ENCODE results near the gene TRIOBP.
"Not testable (repeated sequence)": the region's sequence is repeated elsewhere in the genome, so short reads cannot be mapped to it uniquely, and the experiment has no call there.

Gene TRIOBP

DNA sequence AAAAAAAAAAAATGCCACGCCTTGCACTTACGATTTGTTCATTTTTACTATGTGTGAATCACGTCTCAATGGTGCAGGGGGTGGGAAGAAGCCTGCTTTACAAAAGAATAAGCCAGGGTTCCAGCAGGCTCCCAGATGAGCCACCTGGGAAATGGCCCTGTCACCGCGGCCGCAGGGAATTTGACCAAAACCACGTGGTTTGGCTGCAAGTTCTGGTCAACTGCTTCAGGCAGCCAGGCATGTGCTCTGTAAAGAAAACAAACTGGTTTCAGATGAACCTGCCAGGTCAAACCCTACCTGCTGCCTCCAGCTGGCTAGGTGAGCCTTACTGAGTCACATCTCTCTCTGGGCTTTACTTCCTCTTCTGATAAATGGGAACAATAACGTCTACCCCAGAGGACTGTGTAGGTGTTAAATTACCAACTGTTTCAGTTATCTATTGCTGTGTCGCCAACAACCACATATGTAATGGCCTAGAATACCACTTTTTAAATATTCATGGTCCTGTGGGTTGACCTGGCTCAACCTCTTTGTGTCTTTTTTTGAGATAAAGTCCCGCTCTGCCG lies 80.4 kb downstream of the TRIOBP start:
- DNase-seq: peak; percentile 87

DNA sequence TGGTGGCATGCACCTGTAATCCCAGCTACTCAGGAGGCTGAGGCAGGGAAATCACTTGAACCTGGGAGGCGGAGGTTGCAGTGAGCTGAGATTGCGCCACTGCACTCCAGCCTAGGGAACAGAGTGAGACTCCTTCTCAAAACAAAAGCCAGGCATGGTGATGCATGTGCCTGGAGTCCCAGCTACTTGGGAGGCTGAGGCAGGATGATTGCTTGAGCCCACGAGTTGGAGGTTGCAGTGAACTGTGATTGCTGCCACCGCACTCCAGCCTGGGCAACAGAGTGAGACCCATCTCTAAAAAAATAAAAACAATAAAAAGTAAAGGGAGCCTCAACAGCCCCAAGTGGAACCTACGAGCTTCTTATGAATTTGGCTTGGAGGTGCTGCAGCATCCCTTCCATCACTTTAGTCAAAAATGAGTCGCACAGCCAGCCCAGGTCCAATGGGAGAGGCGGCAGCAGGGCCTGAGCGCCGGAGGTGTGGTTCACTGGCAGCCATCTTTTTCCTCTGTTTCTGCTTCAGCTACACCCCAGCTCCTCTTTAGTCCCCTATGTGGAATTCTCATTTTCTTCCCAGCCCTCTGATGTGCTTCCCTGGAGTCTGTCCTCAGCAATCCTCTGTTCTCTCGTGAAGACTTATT lies 81.6 kb downstream of the TRIOBP start:
- no peak for DNase-seq

DNA sequence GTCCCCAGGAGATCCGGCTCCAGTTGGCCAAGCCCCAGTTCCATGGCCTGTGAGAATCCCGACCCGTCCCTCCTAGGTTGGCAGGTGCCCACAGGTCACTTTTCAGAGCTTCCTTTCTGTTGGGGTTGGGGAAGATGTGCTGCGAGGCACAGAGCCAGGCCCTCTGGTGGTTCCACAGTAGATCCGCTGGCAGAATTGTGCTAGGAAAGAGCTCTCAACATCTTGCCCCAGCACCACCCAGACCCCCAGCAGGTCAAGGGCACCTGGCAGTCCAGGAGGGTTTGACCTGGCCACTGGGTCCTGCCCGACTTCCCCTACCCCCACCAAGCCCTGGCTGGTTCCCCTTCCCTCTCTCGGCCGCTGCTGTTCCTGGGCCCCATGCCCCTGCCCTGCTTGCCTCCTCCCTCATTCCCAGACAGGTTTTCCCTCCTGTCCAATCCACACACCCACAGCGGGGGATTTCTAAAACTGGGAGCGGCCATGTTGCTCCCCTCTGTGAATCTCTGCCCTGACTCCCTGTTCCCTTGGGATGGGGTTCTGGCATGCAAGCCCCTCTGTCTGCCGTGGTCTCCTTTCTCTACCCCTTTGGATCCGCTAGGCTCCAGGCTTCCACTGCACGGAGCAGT lies 84.7 kb downstream of the TRIOBP start:
- DNase-seq: no peak

DNA sequence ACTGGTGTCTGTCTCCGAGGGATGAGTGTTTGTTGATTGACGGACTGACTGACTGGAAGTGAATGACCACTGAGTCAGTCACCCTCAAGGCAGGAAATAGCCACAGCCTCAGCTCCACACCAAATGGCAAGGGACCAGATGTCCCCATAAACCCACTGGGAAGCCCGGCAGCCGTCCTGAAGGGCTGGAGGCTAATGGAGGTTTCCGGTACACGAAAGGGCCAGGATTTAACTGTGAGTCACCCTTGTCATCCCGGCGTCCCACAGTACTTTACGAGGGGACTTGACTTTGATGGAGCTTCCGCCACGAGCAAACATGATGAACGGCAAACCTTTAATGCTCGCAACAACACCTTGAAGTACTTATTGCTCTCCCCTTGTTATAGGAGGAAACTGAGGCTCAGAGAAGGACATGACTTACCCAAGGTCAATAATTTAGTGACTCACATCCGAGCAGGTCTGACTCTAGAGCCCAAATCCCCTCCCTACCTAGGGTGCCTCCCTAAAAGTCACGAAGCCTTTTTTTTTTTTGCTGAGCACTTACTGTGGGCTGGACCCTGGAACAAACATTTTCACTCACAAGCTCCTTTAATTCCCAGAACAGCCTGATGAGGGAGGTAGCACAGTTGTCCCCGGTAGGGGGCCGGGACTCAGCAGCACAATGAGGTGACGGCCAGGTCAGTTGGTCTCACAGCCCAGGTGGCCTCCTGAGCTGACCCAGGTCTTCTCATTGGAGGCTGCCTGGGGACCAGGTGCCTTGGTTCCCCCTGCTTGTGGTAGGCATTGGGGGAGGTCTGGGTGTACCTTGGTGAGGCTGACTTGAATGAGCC lies 85.7 kb downstream of the TRIOBP start:
- no peak for DNase-seq

DNA sequence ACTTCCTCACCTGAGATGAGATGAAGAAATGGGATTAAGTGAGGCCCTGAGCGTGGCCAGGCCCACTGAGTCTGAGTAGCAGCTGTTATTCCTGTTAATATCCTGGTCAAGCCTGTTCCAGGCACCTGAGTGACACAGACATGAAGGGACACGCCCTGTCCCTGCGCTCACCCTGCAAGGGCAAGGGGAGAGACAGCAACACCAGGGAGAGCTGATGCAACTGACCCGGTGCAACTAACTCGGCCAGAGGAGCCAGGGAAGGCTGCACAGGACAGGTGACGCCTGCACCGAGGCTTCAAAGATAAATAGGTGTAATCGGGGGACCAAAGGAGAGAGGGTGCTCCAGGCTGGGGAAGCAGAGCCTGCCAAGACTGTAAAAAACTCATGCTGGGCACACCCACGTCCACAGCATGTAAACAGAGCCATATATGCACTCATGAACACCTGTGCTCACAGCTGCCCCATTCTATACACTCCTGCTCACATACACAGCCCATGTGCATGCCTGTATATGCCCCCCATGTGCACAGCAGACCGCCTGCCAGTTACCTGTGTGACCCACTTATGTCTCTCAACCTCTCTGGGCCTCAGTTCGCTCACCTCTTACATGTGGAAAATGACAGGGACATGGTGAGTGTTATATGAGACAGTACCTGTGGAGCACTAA lies 88.1 kb downstream of the TRIOBP start:
- no peak for DNase-seq

DNA sequence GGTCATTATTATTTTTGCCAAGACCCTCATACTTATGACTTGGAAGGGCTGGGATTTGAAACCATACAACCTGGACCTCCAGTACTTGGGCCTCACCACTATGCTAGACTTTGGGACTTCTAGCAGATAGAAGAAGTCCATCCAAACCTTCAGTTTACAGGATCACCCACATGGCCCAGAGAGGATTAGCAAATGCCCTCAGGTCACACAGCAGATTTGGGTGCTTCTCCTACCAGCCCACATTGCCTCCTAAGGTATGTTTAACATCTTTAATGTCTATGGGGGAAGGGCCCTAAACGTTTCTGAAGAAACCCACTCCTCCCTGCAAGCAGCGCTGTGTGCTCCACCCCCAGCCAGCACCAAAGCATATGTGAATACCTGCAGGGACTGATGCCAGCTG lies 93.4 kb downstream of the TRIOBP start:
- no peak for DNase-seq

DNA sequence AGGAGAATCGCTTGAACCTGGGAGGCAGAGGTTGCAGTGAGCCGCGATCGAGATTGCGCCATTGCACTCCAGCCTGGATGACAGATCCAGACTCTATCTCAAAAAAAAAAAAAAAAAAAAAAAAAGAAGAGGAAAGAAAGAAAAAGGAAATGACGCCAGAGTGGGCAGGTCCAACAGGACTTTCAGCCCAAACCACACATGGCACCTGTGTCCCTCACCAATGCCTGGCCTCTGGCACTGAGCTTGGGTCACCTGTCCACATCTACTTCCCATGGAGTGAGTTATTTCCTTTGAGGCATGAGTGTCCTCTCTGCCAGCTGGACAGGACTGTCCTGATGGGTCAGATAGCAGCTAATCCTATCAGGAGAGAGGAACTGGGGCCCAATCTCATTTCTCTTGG lies 95.6 kb downstream of the TRIOBP start:
- DNase-seq: no peak

DNA sequence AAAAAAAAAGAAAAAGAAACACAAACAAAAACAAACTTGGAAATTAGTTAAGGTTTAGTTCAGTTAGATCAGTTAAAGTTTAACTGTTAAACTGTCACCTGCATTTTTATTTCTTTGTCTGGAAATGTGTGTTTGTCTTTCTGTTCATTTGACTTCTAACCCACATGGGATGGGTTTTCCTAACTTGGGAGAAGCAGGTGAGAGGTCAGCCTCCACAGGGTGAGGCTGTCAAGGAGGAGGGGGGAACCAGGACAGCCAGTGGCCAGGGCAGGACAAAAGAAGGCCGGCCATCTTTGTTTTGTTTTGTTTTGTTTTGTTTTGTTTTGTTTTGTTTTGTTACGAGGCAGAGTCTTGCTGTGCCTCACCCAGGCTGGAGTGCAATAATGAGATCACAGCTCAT lies 97.5 kb downstream of the TRIOBP start:
- no peak for DNase-seq

DNA sequence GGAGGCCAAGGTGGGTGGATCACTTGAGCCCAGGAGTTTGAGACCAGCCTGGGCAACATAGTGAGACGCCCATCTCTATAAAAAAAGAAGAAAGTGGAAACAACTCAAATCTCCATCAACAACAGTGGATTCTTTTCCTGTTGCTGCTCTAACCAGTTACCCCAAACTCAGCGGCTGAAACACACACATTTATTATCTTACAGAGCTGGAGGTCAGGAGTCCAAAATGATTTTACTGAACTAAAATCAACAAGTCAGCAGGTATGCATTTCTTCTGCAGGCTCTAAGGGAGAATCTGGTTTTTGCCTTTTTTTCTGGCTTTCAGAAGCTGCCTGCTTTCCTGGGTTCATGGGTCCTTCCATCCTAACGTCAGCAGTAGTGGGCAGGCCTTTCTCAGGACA lies 99.2 kb downstream of the TRIOBP start:
- DNase-seq: no peak

DNA sequence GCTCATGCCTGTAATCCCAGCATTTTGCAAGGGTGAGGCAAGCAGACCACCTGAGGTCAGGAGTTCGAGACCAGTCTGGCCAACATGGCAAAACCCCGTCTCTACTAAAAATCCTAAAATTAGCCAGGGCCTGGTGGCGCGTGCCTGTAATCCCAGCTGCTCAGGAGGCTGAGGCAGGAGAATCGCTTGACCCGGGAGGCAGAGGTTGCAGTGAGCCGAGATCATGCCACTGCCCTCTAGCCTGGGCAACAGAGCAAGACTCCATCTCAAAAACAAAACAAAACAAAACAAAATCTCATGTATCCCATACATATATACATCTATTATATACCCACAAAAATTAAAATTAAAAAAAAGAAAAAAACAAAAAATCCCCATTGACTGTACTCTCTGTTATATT lies 100.4 kb downstream of the TRIOBP start:
- DNase-seq: not testable (repeated sequence)

DNA sequence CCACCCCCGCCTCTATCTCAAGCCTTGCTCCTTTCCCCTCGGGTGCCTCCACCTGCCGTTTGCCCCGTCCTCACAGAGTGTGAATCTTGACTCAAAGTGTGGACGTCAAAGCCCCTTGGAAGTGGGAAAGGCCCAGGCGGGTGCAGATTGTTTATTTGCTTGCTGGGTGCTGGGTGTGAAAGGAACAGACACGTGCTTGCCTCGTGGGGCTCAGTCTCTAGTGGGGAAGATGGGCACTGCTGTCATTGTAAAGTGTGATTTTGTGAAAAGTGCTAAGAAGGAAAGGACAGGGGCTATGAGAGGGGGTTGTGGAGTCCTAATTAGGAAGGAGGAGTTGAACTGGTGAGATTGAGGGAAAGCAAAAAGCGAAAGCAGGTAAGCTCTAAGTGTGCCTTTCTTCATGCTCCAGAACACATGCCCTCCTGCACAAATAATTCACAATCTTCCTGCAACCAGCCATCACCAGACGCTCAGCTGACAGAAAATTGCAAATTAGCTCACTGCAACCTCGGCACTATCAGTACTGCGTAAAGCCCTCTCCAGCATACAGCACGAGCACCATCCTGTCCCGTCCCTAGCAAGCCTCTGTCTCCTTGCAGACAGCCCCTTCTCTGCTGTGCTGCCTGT lies 101.1 kb downstream of the TRIOBP start:
- no peak for DNase-seq

DNA sequence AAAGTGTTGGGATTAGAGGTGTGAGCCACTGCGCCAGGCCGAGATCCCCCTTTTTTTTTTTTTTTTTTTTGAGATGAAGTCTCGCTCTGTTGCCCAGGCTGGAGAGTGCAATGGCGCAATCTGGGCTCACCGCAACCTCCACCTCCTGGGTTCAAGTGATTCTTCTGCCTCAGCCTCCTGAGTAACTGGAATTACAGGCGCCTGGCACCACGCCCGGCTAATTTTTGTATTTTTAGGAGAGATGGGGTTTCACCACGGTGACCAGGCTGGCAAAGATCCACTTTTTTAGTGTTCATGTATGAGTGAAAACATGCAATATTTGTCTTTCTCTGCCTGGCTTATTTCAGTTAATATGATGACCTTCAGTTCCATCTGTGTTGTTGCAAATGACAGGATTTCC lies 103.1 kb downstream of the TRIOBP start:
- DNase-seq: not testable (repeated sequence)

DNA sequence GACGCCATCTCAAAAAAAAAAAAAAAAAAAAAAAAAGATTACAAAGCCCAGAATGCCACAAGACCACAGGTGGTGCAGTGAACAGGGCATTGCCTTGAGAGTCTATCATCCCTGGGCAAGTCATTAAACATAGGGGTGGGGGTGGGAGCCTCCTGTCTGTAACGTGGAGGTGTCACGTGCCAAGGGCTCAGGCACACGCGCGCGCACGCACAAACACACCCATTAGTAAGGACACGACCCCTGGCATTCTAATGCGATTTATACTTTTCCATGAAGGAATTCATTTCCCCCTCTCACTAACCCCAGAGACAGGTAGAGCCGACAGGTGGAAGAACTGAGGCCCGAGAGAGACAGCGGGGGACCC lies 105.1 kb downstream of the TRIOBP start:
- no peak for DNase-seq

DNA sequence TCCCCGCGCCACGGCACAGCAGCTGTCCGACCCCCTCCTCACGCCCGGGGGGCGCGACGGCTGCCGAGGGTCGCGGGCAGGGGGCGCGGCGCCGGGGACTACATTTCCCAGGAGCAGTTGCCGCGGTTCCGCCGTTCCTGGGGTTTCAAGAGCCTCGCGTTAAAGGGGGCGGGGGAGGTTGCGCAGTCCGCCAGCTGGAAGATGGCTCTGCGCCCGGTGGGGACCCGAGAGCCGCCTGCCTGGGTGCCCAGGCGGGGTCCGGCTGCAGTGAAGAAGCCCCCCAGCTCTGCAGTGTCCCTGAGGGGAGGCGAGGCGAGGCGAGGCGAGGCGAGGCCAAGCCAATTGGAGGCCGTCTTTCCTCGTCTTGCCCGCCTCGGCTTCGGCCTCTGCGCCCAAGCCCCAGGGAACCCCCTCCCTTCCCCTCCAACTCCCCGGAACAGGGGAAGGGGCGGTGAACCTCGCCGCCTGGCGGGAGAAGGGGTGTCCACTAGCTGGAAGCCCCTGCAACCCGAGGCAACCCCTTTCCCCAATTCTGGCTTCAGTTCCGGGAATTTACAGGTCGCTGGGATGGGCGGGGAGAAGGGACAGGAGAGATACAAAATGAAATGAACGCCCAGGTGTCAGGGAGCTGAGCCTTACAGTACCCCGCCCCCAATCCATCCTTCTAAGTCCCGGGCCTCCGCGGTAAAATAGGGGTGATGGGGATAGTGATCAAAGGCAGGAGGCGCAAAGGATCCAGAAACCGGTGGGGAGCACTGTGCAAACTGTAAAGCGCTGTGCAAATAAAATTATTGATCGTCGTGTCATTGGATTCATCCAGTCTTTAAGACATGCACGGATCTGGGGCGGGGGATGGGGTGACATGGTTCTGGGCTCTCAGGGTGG lies 105.7 kb downstream of the TRIOBP start:
- peak; percentile 40 for DNase-seq

DNA sequence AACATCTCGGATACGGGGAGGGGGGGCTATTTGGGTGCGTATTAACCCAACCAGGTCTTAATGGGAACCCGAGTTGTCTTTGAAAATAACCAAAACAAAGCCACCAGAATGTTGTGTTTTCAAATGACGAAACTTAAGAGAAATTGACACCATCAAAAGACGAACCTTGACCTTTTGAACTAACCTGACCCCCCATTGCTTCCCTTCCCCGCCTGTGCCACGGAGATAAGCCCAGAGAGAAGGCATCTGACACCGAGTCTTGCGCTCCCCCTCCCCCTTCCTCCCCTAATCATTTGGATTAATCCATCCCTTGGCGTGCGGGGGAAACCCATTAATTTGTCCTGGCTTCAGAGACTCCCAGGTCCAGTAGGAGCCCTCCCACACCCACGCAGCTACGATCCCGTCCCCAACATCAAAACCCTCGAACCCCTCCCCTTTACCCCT lies 106.4 kb downstream of the TRIOBP start:
- no peak for DNase-seq

DNA sequence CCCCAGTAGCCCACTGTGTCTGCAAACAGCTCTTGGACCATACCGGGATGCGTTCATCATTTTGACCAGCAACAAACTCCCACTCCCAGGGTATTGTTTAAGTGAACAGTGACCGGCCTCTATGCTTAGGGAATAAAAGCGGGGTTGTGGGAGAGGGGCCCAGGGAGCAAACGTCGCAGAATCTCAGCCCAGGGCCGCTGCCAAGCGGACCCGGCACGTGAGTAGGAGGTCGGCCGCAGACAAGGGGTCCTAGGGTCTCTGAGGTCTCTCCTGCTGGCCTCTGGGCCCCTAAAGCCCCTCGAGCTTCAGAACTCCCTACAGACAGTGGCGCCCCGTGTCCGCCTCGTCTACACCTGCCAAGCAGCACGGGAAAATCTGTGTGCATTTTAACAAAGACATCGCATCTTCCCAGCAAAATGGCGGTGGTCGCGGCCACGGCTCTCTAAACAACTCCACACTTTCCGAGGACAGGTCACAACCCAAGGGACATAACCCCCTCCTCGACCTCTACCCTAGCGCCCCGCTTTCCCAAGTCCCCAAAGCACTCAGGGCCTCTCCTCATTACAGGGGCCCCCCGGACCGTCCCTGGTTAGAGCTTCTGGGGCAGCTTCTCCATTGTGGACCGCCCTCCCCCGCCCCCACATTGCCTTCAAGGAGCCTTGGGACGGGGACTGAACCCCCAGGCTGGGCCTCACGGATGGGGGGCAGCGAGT lies 106.9 kb downstream of the TRIOBP start:
- no peak for DNase-seq

DNA sequence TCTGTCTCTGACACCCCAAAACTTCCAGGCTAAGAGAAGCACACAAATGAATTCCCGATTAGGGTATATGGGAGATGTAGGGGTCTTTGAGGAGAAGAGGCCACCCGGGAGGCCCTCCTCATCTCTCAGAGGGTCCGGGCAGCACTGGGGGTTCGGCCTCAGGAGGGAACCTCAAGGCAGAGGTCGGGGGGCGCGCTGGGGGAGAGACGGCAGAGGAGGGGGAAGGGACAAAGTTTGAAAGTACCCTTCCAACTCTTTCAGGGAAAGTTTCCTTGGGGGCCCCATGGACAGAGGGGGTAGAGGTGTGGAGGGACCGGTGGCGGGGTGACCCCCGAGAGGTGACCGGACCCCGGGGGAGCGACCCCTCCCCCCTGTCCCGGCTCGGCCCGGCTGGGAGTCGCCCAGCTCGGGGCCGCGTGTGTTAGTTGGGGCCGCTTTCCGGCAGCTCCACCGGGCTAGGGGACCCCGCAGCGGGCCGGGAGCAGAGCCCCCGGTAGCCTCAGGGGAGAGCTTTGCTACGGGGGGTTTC lies 107.6 kb downstream of the TRIOBP start:
- DNase-seq: no peak

DNA sequence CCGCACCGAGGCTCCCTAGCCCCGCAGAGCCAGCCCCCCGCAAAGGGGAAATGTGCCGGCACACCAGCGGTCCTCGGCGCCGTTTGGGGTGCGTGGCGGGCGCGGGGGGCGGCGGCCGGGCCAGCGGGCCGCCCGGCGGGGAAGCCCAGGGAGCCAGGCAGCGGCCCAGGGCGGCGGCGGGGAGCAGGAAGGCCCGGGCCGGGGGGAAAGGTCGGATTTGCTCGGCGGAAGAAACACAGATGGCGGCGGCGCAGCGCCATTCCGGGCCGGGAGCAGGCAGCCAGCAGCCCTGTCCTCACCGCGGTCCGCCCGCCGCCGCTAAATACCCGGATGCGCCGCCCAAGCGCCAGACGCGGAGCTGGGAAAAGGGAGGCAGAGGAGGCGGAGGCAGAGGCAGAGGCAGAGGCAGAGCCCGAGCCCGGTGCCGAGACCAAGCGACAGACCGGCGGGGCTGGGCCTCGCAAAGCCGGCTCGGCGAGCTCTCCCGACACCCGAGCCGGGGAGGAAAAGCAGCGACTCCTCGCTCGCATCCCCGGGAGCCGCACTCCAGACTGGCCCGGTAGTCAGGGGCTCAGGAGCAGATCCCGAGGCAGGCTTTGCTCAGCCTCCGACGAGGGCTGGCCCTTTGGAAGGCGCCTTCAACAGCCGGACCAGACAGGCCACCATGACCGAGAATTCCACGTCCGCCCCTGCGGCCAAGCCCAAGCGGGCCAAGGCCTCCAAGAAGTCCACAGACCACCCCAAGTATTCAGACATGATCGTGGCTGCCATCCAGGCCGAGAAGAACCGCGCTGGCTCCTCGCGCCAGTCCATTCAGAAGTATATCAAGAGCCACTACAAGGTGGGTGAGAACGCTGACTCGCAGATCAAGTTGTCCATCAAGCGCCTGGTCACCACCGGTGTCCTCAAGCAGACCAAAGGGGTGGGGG lies 108.3 kb downstream of the TRIOBP start:
- DNase-seq: peak; percentile 62

DNA sequence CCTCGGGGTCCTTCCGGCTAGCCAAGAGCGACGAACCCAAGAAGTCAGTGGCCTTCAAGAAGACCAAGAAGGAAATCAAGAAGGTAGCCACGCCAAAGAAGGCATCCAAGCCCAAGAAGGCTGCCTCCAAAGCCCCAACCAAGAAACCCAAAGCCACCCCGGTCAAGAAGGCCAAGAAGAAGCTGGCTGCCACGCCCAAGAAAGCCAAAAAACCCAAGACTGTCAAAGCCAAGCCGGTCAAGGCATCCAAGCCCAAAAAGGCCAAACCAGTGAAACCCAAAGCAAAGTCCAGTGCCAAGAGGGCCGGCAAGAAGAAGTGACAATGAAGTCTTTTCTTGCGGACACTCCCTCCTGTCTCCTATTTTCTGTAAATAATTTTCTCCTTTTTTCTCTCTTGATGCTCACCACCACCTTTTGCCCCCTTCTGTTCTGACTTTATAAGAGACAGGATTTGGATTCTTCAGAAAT lies 109.0 kb downstream of the TRIOBP start:
- DNase-seq: no peak
